ENCODE measurements around the gene MR1.

The MR1 gene

DNA sequence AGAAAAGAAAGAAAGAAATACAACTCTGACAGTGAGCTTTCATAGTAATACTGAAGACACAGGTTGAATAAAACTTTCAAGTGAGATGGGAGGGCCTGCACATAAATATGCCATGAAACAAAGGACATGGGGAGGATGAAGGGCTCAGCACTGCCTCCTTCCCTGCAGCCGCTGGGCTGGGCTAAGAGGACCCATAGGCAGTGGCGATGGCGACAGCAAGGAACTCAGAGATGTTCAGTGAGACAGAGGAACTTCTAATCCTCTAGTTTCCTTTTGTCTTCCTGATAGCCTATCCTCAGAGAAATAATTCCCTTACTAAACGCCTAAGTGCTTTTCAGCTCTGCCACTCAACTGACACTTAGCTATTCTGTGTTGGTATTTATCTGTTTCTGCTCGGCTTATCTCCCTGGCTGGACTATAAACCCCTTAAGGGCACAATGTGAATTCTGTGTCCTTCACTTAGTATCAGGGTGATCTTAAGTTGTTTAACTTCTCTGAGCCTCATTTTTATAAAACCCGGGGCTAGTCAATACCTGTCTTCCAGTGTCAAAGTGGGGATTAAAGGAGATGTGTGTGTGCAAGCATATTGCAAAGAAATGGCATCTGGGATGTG is 30.3 kb downstream of the MR1 start:
- no peak for DNase-seq (ENCODE audit: low spot score)
- Histone ChIP-seq H3K27ac (no peak overlapping the region), H3K4me3 (no peak overlapping the region)
- TF ChIP-seq, protein P1, sequence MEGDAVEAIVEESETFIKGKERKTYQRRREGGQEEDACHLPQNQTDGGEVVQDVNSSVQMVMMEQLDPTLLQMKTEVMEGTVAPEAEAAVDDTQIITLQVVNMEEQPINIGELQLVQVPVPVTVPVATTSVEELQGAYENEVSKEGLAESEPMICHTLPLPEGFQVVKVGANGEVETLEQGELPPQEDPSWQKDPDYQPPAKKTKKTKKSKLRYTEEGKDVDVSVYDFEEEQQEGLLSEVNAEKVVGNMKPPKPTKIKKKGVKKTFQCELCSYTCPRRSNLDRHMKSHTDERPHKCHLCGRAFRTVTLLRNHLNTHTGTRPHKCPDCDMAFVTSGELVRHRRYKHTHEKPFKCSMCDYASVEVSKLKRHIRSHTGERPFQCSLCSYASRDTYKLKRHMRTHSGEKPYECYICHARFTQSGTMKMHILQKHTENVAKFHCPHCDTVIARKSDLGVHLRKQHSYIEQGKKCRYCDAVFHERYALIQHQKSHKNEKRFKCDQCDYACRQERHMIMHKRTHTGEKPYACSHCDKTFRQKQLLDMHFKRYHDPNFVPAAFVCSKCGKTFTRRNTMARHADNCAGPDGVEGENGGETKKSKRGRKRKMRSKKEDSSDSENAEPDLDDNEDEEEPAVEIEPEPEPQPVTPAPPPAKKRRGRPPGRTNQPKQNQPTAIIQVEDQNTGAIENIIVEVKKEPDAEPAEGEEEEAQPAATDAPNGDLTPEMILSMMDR (IDR thresholded peaks at IDR 0.05), result no peak

GRCh38 chr1:181064702-181065101 is 30.9 kb downstream of the MR1 start:
- DNase-seq (ENCODE audit: low spot score), result no peak
- TF ChIP-seq, protein P1 (IDR thresholded peaks at IDR 0.05), result no peak
- no peak overlapping the region for H3K4me3 ChIP-seq
- H3K27ac ChIP-seq, result no peak overlapping the region

- TF ChIP-seq, protein P1 (IDR thresholded peaks at IDR 0.05), result no peak
- Histone ChIP-seq H3K4me3 (no peak overlapping the region), H3K27ac (no peak overlapping the region)
- no peak for DNase-seq (ENCODE audit: low spot score)
These were observed 39.9 kb downstream of the MR1 start for GRCh38 chr1:181073638-181074037.

- DNase-seq (ENCODE audit: low spot score), result no peak
- Histone ChIP-seq H3K4me3 (no peak overlapping the region), H3K27ac (no peak overlapping the region)
- TF ChIP-seq, protein P1 (IDR thresholded peaks at IDR 0.05), result no peak
These were observed 42.1 kb downstream of the MR1 start for GRCh38 chr1:181075766-181076350.

DNA sequence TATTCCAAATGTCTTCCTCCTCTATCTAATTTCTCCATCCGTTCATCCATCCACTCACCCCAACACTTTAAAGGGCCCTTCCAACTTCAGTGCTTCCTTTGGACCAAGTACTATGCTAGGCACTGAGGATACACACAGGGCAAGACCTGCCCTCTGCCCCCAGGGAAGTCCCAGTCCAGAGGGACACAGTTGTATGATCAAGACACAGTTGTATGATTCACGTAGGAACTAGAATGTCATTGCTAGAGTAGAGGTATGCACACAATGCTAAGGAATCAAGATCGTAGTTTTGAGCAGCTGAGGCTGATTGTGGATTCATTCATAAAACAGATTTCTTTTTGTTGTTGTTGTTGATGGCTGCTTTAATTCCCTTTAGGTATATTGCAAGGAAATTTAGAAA is 43.1 kb downstream of the MR1 start:
- TF ChIP-seq, protein P1 (IDR thresholded peaks at IDR 0.05), result no peak
- Histone ChIP-seq H3K27ac (no peak overlapping the region), H3K4me3 (no peak overlapping the region)
- no peak for DNase-seq (ENCODE audit: low spot score)

DNA sequence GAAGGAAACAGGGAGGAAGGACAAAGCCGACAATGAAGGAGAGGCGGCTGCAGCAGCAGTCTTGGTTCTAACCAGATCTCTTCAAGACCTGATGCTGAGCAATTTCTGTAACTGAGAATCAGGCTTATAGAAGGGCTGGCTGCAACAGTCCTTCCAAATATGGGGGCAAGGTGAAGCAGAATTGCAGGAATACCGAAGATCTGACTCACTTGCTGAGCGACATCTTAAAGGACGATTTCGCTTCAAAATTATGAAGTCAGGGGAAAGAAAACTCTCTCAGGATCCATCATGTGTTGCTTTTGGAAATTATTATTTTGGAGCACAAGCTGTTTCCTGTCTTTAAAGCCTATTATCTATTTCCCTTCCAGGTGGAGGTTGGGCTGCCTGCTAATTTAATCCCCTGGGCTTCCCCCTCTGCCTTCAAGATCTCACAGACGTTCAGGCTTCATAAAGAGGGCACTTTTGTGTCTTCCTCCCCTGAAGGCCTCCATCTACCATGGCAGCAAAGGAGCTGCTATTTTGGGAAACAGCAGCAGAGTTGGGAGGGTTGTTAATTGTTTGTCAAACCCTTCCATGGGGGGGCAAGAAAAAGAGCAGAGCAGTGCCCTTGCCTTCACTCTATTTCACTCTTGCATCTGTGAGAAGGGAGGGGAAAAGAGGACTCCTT is 43.9 kb downstream of the MR1 start:
- Histone ChIP-seq H3K4me3 (no peak overlapping the region), H3K27ac (no peak overlapping the region)
- DNase-seq (ENCODE audit: low spot score), result no peak
- TF ChIP-seq, protein P1 (IDR thresholded peaks at IDR 0.05), result no peak

DNA sequence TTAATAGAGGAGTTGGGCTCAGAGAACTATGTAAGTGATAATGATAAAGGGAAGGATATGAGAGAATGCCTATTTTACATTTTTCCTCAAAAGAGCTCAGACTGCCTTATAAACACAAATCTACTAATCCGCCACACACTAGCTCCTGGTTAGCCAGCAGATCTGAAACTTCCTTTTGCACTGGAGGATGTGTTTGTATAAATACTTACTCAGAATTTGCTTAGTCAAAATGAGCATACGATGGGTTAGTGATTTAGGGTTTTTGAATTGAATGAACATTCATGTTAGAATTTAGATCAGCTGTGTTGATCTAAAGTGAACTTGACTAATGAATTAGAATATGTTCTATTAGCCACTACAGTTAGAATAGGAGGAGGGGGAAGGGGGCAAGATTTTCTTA is 45.6 kb downstream of the MR1 start:
- TF ChIP-seq, protein P1 (IDR thresholded peaks at IDR 0.05), result no peak
- H3K27ac ChIP-seq, result no peak overlapping the region
- no peak overlapping the region for H3K4me3 ChIP-seq
- DNase-seq (ENCODE audit: low spot score), result no peak

Measured in coronary artery (tissue), 2 donors.